Left ventricle myocardium superior (tissue), 1 donor: ENCODE measurements around the gene TRIM7. TPM values are rescaled to one million over a fixed set of nuclear protein-coding genes. Genes with fewer than 3 reads are reported as not detected.
A peak's percentile ranks its signal among the peaks of the same experiment; 100 is the strongest.

Experiments used
- ATAC-seq: fragments of 200-7000 bp; cut with Tn5 transposase; one replicate; pipeline ENCODE4 v1.9.1; 2020; ENCODE audit warnings: mild to moderate bottlenecking, moderate library complexity
- DNase-seq: peaks from one replicate; pipeline ENCODE4 v3.0.0-alpha.2; 2020
- intact Hi-C: fragments of 100-400 bp; cut with micrococcal nuclease; formaldehyde crosslinking; loops from one replicate; pipeline ENCODE4 v1.11.0; 2022
- total RNA-seq: library from RNA; stranded (reverse); fragmentation: NEBNext Ultra II Directional; extraction: Animal tissue kit (Norgen Biotek cat#: 25700); gene quantifications from one replicate; pipeline ENCODE4 v1.2.1, GENCODE V29; 2021
- donor health status: DM: no; HTN: yes; CAD: no; lungs with severe emphysema.

The TRIM7 gene
- total RNA-seq, 1 donor from 2014 or later: 20.0 TPM

GRCh38 chr5:181199881-181200638 lies 4.9 kb downstream of the TRIM7 start:
- intact Hi-C loops: no loop called here
- DNase-seq (no peak), ATAC-seq (no peak)

- DNase-seq: no peak
- no peak for ATAC-seq
- intact Hi-C loops: no loop called here
These were observed 6.0 kb downstream of the TRIM7 start for GRCh38 chr5:181198905-181199519.

- no peak for ATAC-seq
- DNase-seq: no peak
- intact Hi-C loops: no loop called here
These were observed 6.8 kb downstream of the TRIM7 start for GRCh38 chr5:181198106-181198685.

- intact Hi-C loops: no loop called here
- DNase-seq (no peak), ATAC-seq (no peak)
These were observed 7.6 kb downstream of the TRIM7 start for GRCh38 chr5:181197326-181197951.

- DNase-seq: no peak
- no peak for ATAC-seq
These were observed 9.7 kb downstream of the TRIM7 start for GRCh38 chr5:181195249-181195761.

GRCh38 chr5:181194489-181195248 lies 10.3 kb downstream of the TRIM7 start:
- intact Hi-C loops: no loop called here
- no peak for ATAC-seq

More at GRCh38 chr5:181195249-181195761, 9.7 kb downstream of the TRIM7 start:
- intact Hi-C loops: no loop called here

GRCh38 chr5:181193656-181194055 lies 11.3 kb downstream of the TRIM7 start:
- intact Hi-C loops: no loop called here
- no peak for DNase-seq

More at GRCh38 chr5:181194489-181195248, 10.3 kb downstream of the TRIM7 start:
- peak; percentile 72 for DNase-seq

GRCh38 chr5:181192337-181193046 lies 12.5 kb downstream of the TRIM7 start:
- no peak for DNase-seq
- intact Hi-C loops: no loop called here

More at GRCh38 chr5:181193656-181194055, 11.3 kb downstream of the TRIM7 start:
- no peak for ATAC-seq

GRCh38 chr5:181191526-181192336 lies 13.3 kb downstream of the TRIM7 start:
- DNase-seq: peak; percentile 97
- ATAC-seq: peak; percentile 80
- intact Hi-C loops: no loop called here

More at GRCh38 chr5:181192337-181193046, 12.5 kb downstream of the TRIM7 start:
- no peak for ATAC-seq

GRCh38 chr5:181190711-181191525 lies 14.1 kb downstream of the TRIM7 start:
- DNase-seq (peak; percentile 76), ATAC-seq (peak; percentile 15)
- intact Hi-C loops: no loop called here

- intact Hi-C loops: loop anchor here (10.0 kb wide), 1 partner anchor 55 kb away; the partner anchor contains the start of gene RACK1
- DNase-seq: peak; percentile 56
- ATAC-seq: no peak
These were observed 14.9 kb downstream of the TRIM7 start for GRCh38 chr5:181189962-181190710.

GRCh38 chr5:181189363-181189961 lies 15.5 kb downstream of the TRIM7 start:
- intact Hi-C loops: loop anchor here (10.0 kb wide), 1 partner anchor 55 kb away; the partner anchor contains the start of gene RACK1
- DNase-seq: peak; percentile 62
- peak; percentile 2 for ATAC-seq

- intact Hi-C loops: loop anchor here (10.0 kb wide), 1 partner anchor 56 kb away; the partner anchor contains the start of gene RACK1
- ATAC-seq: peak; percentile 32
- peak; percentile 69 for DNase-seq
These were observed 16.2 kb downstream of the TRIM7 start for GRCh38 chr5:181188700-181189362.

- intact Hi-C loops: loop anchor here (10.0 kb wide), 1 partner anchor 57 kb away; the partner anchor contains the start of gene RACK1
- ATAC-seq (peak; percentile 27), DNase-seq (peak; percentile 84)
These were observed 17.3 kb downstream of the TRIM7 start for GRCh38 chr5:181187500-181188213.
